ENCODE measurements around the gene STAT3.

GRCh38 chr17:42411361-42411760 lies 23.1 kb upstream of the STAT3 start:
- TF ChIP-seq CTCF (IDR thresholded peaks at IDR 0.05 in 4 of 5, conservative IDR thresholded peaks at IDR 0.05 in 1 of 5): no peak
- TF ChIP-seq POLR2A (IDR thresholded peaks at IDR 0.05): no peak
